HG02884 (cell line): ENCODE measurements around the gene PIWIL1.

Experiments used
- ATAC-seq: cut with Tn5 transposase; IDR thresholded peaks from one replicate; pipeline ENCODE4 v1.9.1; 2021; ENCODE audit warnings: mild to moderate bottlenecking, moderate library complexity; ENCODE audit not compliant: unreplicated experiment

The PIWIL1 gene

GRCh38 chr12:130336723-130337487 is 782 bp upstream of the PIWIL1 start:
- ATAC-seq, result no peak

GRCh38 chr12:130338794-130339601 is 1.3 kb downstream of the PIWIL1 start:
- ATAC-seq, result no peak

GRCh38 chr12:130339951-130340350 is 2.3 kb downstream of the PIWIL1 start:
- no peak for ATAC-seq

GRCh38 chr12:130342442-130342841 is 4.8 kb downstream of the PIWIL1 start:
- no peak for ATAC-seq

GRCh38 chr12:130342842-130343241 is 5.2 kb downstream of the PIWIL1 start:
- ATAC-seq, result no peak

GRCh38 chr12:130344529-130344928 is 6.8 kb downstream of the PIWIL1 start:
- ATAC-seq, result no peak

GRCh38 chr12:130345292-130345691 is 7.6 kb downstream of the PIWIL1 start:
- ATAC-seq, result no peak

- no peak for ATAC-seq
These were observed 9.9 kb downstream of the PIWIL1 start for GRCh38 chr12:130347588-130347987.

GRCh38 chr12:130350715-130351114 is 13.0 kb downstream of the PIWIL1 start:
- ATAC-seq, result no peak

GRCh38 chr12:130351326-130351725 is 13.6 kb downstream of the PIWIL1 start:
- no peak for ATAC-seq

GRCh38 chr12:130353081-130353480 is 15.4 kb downstream of the PIWIL1 start:
- ATAC-seq, result no peak

GRCh38 chr12:130354407-130354806 is 16.7 kb downstream of the PIWIL1 start:
- no peak for ATAC-seq

GRCh38 chr12:130356222-130356621 is 18.5 kb downstream of the PIWIL1 start:
- no peak for ATAC-seq

- no peak for ATAC-seq
These were observed 19.6 kb downstream of the PIWIL1 start for GRCh38 chr12:130357241-130357640.

GRCh38 chr12:130357729-130358330 is 20.1 kb downstream of the PIWIL1 start:
- ATAC-seq, result no peak

- ATAC-seq, result no peak
These were observed 24.4 kb downstream of the PIWIL1 start for GRCh38 chr12:130362060-130362459.

- no peak for ATAC-seq
These were observed 26.9 kb downstream of the PIWIL1 start for GRCh38 chr12:130364578-130364977.

- no peak for ATAC-seq
These were observed 28.5 kb downstream of the PIWIL1 start for GRCh38 chr12:130366159-130366558.

- no peak for ATAC-seq
These were observed 29.3 kb downstream of the PIWIL1 start for GRCh38 chr12:130367003-130367402.

- no peak for ATAC-seq
These were observed 29.8 kb downstream of the PIWIL1 start for GRCh38 chr12:130367523-130367922.

GRCh38 chr12:130369816-130370215 is 32.1 kb downstream of the PIWIL1 start:
- no peak for ATAC-seq

- no peak for ATAC-seq
These were observed 33.6 kb downstream of the PIWIL1 start for GRCh38 chr12:130371296-130371695.
